Astrocyte (in vitro differentiated cells and primary cell): ENCODE data around the gene AUNIP. TPM values are rescaled to one million over a fixed set of nuclear protein-coding genes. Genes with fewer than 3 reads are reported as not detected.

Experiments
- DNase-seq: peaks from one replicate; pipeline ENCODE4 v3.0.0-alpha.2; 2010; ENCODE audit warnings: low read depth
- FAIRE-seq: peaks from 2 replicates; lab custom pipeline; 2011; peaks lifted over from hg19 to GRCh38; lab: Jason Lieb, UNC
- H2AFZ ChIP-seq: 2 replicates; pipeline ENCODE4 v1.6.0; 2012; ENCODE audit warnings: low read depth, low read length, inconsistent platforms
- H3K27ac ChIP-seq: 2 replicates; pipeline ENCODE4 v1.5.1; 2011; ENCODE audit warnings: low read depth, low read length, inconsistent platforms
- H3K27me3 ChIP-seq: 2 replicates; pipeline ENCODE4 v1.6.0; 2011; ENCODE audit warnings: low read length, inconsistent platforms; ENCODE audit not compliant: insufficient read depth
- H3K36me3 ChIP-seq: 2 replicates; pipeline ENCODE4 v1.5.1; 2011; ENCODE audit warnings: low read length, inconsistent platforms; ENCODE audit not compliant: insufficient read depth
- H3K4me1 ChIP-seq: 2 replicates; pipeline ENCODE4 v1.5.1; 2011; ENCODE audit warnings: low read length, inconsistent platforms; ENCODE audit not compliant: insufficient read depth
- H3K4me2 ChIP-seq: 2 replicates; pipeline ENCODE4 v1.6.0; 2012; ENCODE audit warnings: low read length, inconsistent platforms
- H3K4me3 ChIP-seq: 2 replicates; pipeline ENCODE4 v1.5.1; 2011; ENCODE audit warnings: low read depth, mild to moderate bottlenecking, low read length, inconsistent platforms; ENCODE audit not compliant: insufficient read depth
- H3K79me2 ChIP-seq: 2 replicates; pipeline ENCODE4 v1.6.0; 2012; ENCODE audit warnings: mild to moderate bottlenecking, low read length, inconsistent platforms; ENCODE audit not compliant: insufficient read depth
- H3K9ac ChIP-seq: 2 replicates; pipeline ENCODE4 v1.6.0; 2012; ENCODE audit warnings: mild to moderate bottlenecking, low read length, inconsistent platforms
- H3K9me3 ChIP-seq: 2 replicates; pipeline ENCODE4 v1.5.1; 2012; ENCODE audit warnings: low read depth, mild to moderate bottlenecking, low read length, inconsistent platforms; ENCODE audit not compliant: insufficient read depth
- H4K20me1 ChIP-seq: 2 replicates; pipeline ENCODE4 v1.6.0; 2012; ENCODE audit warnings: low read length, inconsistent platforms; ENCODE audit not compliant: insufficient read depth
- H3K27ac Mint-ChIP-seq: one replicate; pipeline ENCODE4 v1.8.0; 2021; ENCODE audit warnings: mild to moderate bottlenecking, mixed read lengths; ENCODE audit not compliant: unreplicated experiment
- H3K27me3 Mint-ChIP-seq: one replicate; pipeline ENCODE4 v1.8.0; 2021; ENCODE audit warnings: low read depth, mixed read lengths; ENCODE audit not compliant: unreplicated experiment
- H3K36me3 Mint-ChIP-seq: one replicate; pipeline ENCODE4 v1.8.0; 2021; ENCODE audit warnings: low read depth, mixed read lengths; ENCODE audit not compliant: unreplicated experiment
- H3K4me1 Mint-ChIP-seq: one replicate; pipeline ENCODE4 v1.8.0; 2021; ENCODE audit warnings: low read depth, mixed read lengths; ENCODE audit not compliant: unreplicated experiment
- H3K4me3 Mint-ChIP-seq: one replicate; pipeline ENCODE4 v1.8.0; 2021; ENCODE audit warnings: mild to moderate bottlenecking, moderate library complexity, mixed read lengths; ENCODE audit not compliant: unreplicated experiment
- H3K9me3 Mint-ChIP-seq: one replicate; pipeline ENCODE4 v1.8.0; 2021; ENCODE audit warnings: mild to moderate bottlenecking, mixed read lengths; ENCODE audit not compliant: unreplicated experiment
- CTCF ChIP-seq: IDR thresholded peaks from 2 replicates; pipeline ENCODE4 v1.5.1; 2011; ENCODE audit warnings: low read depth, mild to moderate bottlenecking, inconsistent platforms, low read length, moderate library complexity; ENCODE audit not compliant: insufficient read depth
- EZH2 ChIP-seq: IDR thresholded peaks from 2 replicates; pipeline ENCODE4 v1.6.1; 2012; ENCODE audit warnings: mild to moderate bottlenecking, low read length, inconsistent platforms; ENCODE audit not compliant: insufficient read depth
- total RNA-seq: library from RNA; stranded (reverse); gene quantifications from 2 replicates; pipeline ENCODE4 v1.2.1, GENCODE V29; 2021

Gene AUNIP
- total RNA-seq, 1 donor from 2014 or later: 2.1 TPM

GRCh38 chr1:25871086-25871703 is 11.9 kb upstream of the AUNIP start:
- FAIRE-seq (no peak), DNase-seq (no peak)
- Mint-ChIP-seq H3K27me3 (no peaks in the 10 kb centered on the region), H3K27ac (no peak overlapping the region), H3K4me1 (peaks cover 2% of the 10 kb centered on the region), H3K9me3 (no peaks in the 10 kb centered on the region), H3K36me3 (peaks cover 1% of the 10 kb centered on the region), H3K4me3 (no peak overlapping the region)
- Histone ChIP-seq H2AFZ (no peak overlapping the region), H3K36me3 (no peaks in the 10 kb centered on the region), H3K27me3 (no peaks in the 10 kb centered on the region), H4K20me1 (peaks cover 19% of the 10 kb centered on the region), H3K79me2 (peaks cover 29% of the 10 kb centered on the region), H3K9me3 (no peaks in the 10 kb centered on the region), H3K27ac (no peak overlapping the region), H3K4me2 (no peak overlapping the region), H3K9ac (no peak overlapping the region), H3K4me3 (no peak overlapping the region), H3K4me1 (peaks cover 16% of the 10 kb centered on the region)
- no peak for TF ChIP-seq CTCF
- no peak for TF ChIP-seq EZH2

- peaks cover 29% of the 10 kb centered on the region for H3K79me2 ChIP-seq
- H4K20me1 ChIP-seq: peaks cover 22% of the 10 kb centered on the region
- no peak overlapping the region for H2AFZ ChIP-seq
- H3K36me3 ChIP-seq: no peaks in the 10 kb centered on the region
- Mint-ChIP-seq H3K4me3 (no peak overlapping the region), H3K4me1 (peaks cover 2% of the 10 kb centered on the region), H3K36me3 (peaks cover 4% of the 10 kb centered on the region), H3K9me3 (no peaks in the 10 kb centered on the region), H3K27me3 (no peaks in the 10 kb centered on the region), H3K27ac (no peak overlapping the region)
- H3K27me3 ChIP-seq: no peaks in the 10 kb centered on the region
- H3K4me3 ChIP-seq: no peak overlapping the region
- DNase-seq (no peak), FAIRE-seq (no peak)
- TF ChIP-seq CTCF (no peak), EZH2 (no peak)
- no peak overlapping the region for H3K9ac ChIP-seq
- peaks cover 11% of the 10 kb centered on the region for H3K4me1 ChIP-seq
- no peak overlapping the region for H3K27ac ChIP-seq
- no peak overlapping the region for H3K4me2 ChIP-seq
- H3K9me3 ChIP-seq: no peaks in the 10 kb centered on the region
Measured at GRCh38 chr1:25870614-25871013, 11.4 kb upstream of the AUNIP start.

- Histone ChIP-seq H3K4me3 (no peak overlapping the region), H3K4me2 (no peak overlapping the region), H3K79me2 (peaks cover 29% of the 10 kb centered on the region), H3K9me3 (no peaks in the 10 kb centered on the region), H3K4me1 (peaks cover 9% of the 10 kb centered on the region), H3K27ac (no peak overlapping the region), H2AFZ (no peak overlapping the region), H4K20me1 (peaks cover 22% of the 10 kb centered on the region), H3K9ac (no peak overlapping the region), H3K36me3 (no peaks in the 10 kb centered on the region), H3K27me3 (no peaks in the 10 kb centered on the region)
- H3K27ac Mint-ChIP-seq: no peak overlapping the region
- no peak for TF ChIP-seq EZH2
- no peak for TF ChIP-seq CTCF
- DNase-seq: no peak
- H3K36me3 Mint-ChIP-seq: peaks cover 7% of the 10 kb centered on the region
- H3K4me3 Mint-ChIP-seq: no peak overlapping the region
- no peaks in the 10 kb centered on the region for H3K9me3 Mint-ChIP-seq
- peaks cover 2% of the 10 kb centered on the region for H3K4me1 Mint-ChIP-seq
- no peak for FAIRE-seq
- no peaks in the 10 kb centered on the region for H3K27me3 Mint-ChIP-seq
Measured at GRCh38 chr1:25869909-25870606, 10.8 kb upstream of the AUNIP start.
